ENCODE data around the gene ANOS1. TPM values are rescaled to one million over a fixed set of nuclear protein-coding genes. Genes with fewer than 3 reads are reported as not detected.

Gene ANOS1
- total RNA-seq, 1 donor from 2014 or later = 49.7 TPM

GRCh38 chrX:8684201-8684965 lies 47.6 kb downstream of the ANOS1 start:
- H3K9me3 ChIP-seq = no peaks in the 10 kb centered on the region
- no peak for TF ChIP-seq CTCF (IDR thresholded peaks at IDR 0.05)
- H3K27me3 ChIP-seq = no peaks in the 10 kb centered on the region
- H3K27ac ChIP-seq = no peak overlapping the region
- H3K4me1 ChIP-seq = no peaks in the 10 kb centered on the region
- DNase-seq = no peak
- H3K4me3 ChIP-seq = no peak overlapping the region
- ATAC-seq = no peak
- H3K36me3 ChIP-seq = no peaks in the 10 kb centered on the region
- intact Hi-C loops (cut with DNase I) = no loop called here

- no peaks in the 10 kb centered on the region for H3K36me3 ChIP-seq
- TF ChIP-seq CTCF (IDR thresholded peaks at IDR 0.05) = no peak
- intact Hi-C loops (cut with DNase I) = no loop called here
- no peak overlapping the region for H3K27ac ChIP-seq
- H3K27me3 ChIP-seq = no peaks in the 10 kb centered on the region
- H3K4me1 ChIP-seq = no peaks in the 10 kb centered on the region
- DNase-seq (no peak), ATAC-seq (no peak)
- H3K4me3 ChIP-seq = no peak overlapping the region
- H3K9me3 ChIP-seq = no peaks in the 10 kb centered on the region
Observed at GRCh38 chrX:8683687-8684086, 48.2 kb downstream of the ANOS1 start.

- Histone ChIP-seq H3K27ac (no peak overlapping the region), H3K9me3 (no peaks in the 10 kb centered on the region), H3K4me1 (no peaks in the 10 kb centered on the region), H3K4me3 (no peak overlapping the region), H3K36me3 (no peaks in the 10 kb centered on the region), H3K27me3 (no peaks in the 10 kb centered on the region)
- ATAC-seq (peak; percentile 62), DNase-seq (peak; percentile 55)
- no peak for TF ChIP-seq CTCF (IDR thresholded peaks at IDR 0.05)
- intact Hi-C loops (cut with DNase I) = no loop called here
Observed at GRCh38 chrX:8679550-8679949, 52.4 kb downstream of the ANOS1 start.

GRCh38 chrX:8675006-8675630 lies 56.8 kb downstream of the ANOS1 start:
- Histone ChIP-seq H3K4me3 (no peak overlapping the region), H3K9me3 (no peaks in the 10 kb centered on the region), H3K27ac (no peak overlapping the region), H3K27me3 (no peaks in the 10 kb centered on the region), H3K36me3 (no peaks in the 10 kb centered on the region), H3K4me1 (no peaks in the 10 kb centered on the region)
- ATAC-seq (no peak), DNase-seq (no peak)
- TF ChIP-seq CTCF (IDR thresholded peaks at IDR 0.05) = no peak
- intact Hi-C loops (cut with DNase I) = no loop called here

- Histone ChIP-seq H3K36me3 (no peaks in the 10 kb centered on the region), H3K9me3 (no peaks in the 10 kb centered on the region), H3K27me3 (no peaks in the 10 kb centered on the region), H3K4me3 (no peak overlapping the region), H3K4me1 (no peaks in the 10 kb centered on the region), H3K27ac (no peak overlapping the region)
- ATAC-seq (no peak), DNase-seq (no peak)
- intact Hi-C loops (cut with DNase I) = no loop called here
- no peak for TF ChIP-seq CTCF (IDR thresholded peaks at IDR 0.05)
Observed at GRCh38 chrX:8673201-8673600, 58.7 kb downstream of the ANOS1 start.

Measured in upper lobe of right lung (tissue), 1 donor.